Activated CD4-positive, alpha-beta T cell treated with anti-CD3 and anti-CD28 coated beads, Interleukin-2, amount 50 U/mL, for 16 hours (primary cell): ENCODE results near the gene SSX2.
"Not testable (repeated sequence)": the region's sequence is repeated elsewhere in the genome, so short reads cannot be mapped to it uniquely, and the experiment has no call there.

ENCODE experiments used
- DNase-seq: peaks from one replicate; pipeline ENCODE4 v3.0.0-alpha.2; 2020

Gene SSX2, protein sequence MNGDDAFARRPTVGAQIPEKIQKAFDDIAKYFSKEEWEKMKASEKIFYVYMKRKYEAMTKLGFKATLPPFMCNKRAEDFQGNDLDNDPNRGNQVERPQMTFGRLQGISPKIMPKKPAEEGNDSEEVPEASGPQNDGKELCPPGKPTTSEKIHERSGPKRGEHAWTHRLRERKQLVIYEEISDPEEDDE

DNA sequence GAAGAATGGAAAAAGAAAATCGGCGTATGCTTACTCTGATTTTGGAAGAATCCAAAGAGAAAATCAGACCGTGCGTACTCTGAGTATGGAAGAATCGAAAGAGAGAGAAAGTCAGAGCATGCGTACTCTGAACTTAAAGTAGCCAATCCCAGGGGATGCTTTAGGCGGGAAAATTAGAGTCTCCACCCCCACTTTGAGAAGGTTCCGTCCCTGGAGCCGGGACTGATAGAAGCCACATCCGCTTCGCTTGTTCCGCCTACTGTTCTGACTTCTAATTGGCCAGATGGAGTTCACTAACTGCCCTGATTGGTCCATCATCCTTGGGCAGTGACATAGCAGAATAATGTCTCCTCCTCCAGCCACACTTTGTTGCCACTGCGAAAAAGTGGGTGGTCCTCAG is at the start of gene SSX2:
Gene SSX2 (minus strand): TSS at position 101 of the 400 bp plus-strand sequence. CDS start 1,429 bp downstream, outside the sequence.
- not testable (repeated sequence) for DNase-seq

DNA sequence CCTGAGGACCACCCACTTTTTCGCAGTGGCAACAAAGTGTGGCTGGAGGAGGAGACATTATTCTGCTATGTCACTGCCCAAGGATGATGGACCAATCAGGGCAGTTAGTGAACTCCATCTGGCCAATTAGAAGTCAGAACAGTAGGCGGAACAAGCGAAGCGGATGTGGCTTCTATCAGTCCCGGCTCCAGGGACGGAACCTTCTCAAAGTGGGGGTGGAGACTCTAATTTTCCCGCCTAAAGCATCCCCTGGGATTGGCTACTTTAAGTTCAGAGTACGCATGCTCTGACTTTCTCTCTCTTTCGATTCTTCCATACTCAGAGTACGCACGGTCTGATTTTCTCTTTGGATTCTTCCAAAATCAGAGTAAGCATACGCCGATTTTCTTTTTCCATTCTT is 44.0 kb upstream of the SSX2 start, which contains the start of gene SSX2B:
Gene SSX2B (plus strand): TSS at position 301 of the 400 bp plus-strand sequence. CDS start 1,429 bp downstream, outside the sequence.
- DNase-seq: not testable (repeated sequence)

DNA sequence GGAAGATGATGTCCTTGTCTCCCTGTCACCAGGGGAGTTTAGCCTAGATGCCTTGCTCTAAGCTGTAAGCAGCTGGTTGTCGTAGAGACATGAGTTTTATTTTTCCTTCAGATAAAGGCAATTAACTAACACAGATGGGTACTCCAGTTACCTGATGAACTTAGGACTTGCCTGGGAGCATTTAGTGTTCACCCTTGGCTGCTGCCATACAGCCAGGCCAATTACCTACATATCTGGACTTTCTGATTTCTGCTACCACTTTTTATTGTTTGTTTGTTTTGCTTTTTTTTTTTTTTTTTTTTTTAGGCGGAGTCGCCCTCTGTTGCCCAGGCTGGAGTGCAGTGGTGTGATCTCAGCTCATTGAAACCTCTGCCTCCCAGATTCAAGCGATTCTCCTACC is 14.9 kb downstream of the SSX2 start:
- not testable (repeated sequence) for DNase-seq

DNA sequence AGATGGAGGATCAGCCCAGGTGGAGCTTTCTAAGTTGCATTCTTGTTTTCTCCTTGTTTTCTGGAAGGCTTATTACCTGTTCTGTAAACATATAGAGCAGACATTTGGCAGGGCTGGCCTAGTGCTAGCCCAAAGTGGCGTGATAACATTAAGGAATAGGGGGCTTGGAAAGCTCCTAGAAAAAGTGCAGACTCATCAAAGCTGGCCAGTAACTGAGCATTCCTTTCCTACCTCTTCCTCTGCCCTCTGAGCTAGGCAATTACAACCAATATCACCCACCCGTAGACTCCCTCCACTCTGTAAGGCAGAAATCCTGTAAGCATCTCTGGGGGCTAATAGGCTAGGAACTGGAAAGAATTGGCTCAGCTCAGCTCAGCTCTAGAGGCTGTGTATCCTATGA is 44.8 kb downstream of the SSX2 start:
- not testable (repeated sequence) for DNase-seq

DNA sequence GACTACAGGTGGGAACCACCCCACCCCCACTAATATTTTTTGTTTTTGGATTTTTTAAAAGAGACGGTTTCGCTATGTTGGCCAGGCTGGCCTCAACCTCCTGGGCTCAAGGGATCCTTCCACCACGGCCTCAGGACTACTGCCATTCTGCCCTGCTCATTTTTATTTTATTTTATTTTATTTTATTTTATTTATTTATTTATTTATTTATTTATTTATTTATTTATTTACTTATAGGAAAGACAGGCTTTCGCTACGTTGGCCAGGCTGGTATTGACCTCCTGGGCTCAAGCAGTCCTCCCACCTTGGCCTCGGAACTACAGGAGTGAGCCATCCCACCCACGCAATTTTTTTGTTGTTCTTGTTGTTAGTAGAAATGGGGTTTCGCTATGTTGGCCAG is 51.5 kb downstream of the SSX2 start:
- not testable (repeated sequence) for DNase-seq

DNA sequence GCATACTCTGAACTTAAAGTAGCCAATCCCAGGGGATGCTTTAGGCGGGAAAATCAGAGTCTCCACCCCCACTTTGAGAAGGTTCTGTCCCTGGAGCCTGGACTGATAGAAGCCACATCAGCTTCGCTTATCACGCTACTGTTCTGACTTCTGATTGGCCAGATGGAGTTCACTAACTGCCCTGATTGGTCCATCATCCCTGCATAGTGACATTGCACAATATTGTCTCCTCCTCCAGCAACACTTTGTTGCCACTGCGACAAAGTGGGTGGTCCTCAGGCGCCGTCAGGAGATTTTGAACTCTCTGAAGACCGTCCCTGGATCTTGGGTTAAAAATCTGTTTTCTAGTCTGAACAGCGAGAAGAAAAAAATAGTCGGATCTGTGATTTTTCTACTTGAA is 52.2 kb downstream of the SSX2 start, which contains the start of gene SSX7:
Gene SSX7 (minus strand): TSS at position 101 of the 400 bp plus-strand sequence. CDS start 1,428 bp downstream, outside the sequence.
- DNase-seq: not testable (repeated sequence)

DNA sequence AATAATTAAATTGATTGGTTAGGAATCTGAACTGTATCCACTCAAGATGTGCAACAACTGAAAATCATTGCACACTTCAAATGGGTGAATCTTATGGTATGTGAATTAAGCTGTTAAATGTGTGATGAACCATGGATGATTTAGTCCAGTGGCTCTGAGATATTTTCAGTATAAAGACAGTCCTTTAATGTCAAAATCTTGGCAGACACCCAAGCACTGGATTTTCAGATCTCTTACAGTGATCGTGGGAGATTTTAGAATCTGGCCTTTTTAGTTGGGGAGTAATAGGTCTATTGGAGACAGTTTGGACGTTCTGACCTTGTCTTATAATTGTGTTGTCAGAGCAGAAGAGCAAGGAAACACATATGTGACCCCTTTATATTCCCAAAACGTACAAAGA is 56.3 kb downstream of the SSX2 start:
- not testable (repeated sequence) for DNase-seq

DNA sequence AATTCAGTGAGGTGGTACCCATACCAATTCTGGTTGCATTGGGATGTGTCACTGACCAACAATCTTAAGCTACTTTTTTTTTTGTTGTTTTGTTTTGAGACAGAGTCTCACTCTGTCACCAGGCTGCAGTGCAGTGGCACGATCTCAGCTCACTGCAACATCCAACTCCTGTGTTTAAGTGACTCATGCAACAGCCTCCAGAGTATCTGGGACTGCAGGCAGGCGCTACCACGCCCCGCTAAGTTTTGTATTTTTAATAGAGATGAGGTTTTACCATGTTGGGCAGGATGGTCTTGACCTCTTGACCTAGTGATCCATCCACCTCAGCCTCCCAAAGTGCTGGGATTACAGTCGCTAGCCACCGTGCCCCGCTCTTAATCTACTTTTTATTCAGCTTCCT is 58.0 kb downstream of the SSX2 start:
- DNase-seq: not testable (repeated sequence)
